Thyroid gland (tissue), 4 donors: Measurements from ENCODE around the gene RASA3. TPM values are rescaled to one million over a fixed set of nuclear protein-coding genes. Genes with fewer than 3 reads are reported as not detected.

Experiments used
- DNase-seq, 2 donors: peaks; one replicate each; pipeline ENCODE4 v3.0.0-alpha.2; 2019
- H3K27ac ChIP-seq, 3 donors: fragments of 200-600 bp; sonication (generic); 1 replicate in 2 of 3; 2 replicates in 1 of 3; pipeline ENCODE4 v1.5.1; 2016 to 2019; ENCODE audit warnings: mild to moderate bottlenecking in 1 of 3, moderate library complexity in 1 of 3
- H3K27me3 ChIP-seq: fragments of 200-600 bp; sonication (generic); one replicate; pipeline ENCODE4 v1.5.1; 2019
- H3K36me3 ChIP-seq, 2 donors: fragments of 200-600 bp; sonication (generic); one replicate each; pipeline ENCODE4 v1.5.1; 2016 to 2019
- H3K4me1 ChIP-seq, 2 donors: fragments of 200-600 bp; sonication (generic); one replicate each; pipeline ENCODE4 v1.5.1; 2017 to 2019
- H3K4me3 ChIP-seq, 3 donors: fragments of 200-600 bp; sonication (generic); replicated peaks in 1 of 3; 1 replicate in 2 of 3; 2 replicates in 1 of 3; pipeline ENCODE4 v1.5.1; 2016; ENCODE audit warnings: mild to moderate bottlenecking in 1 of 3
- H3K9me3 ChIP-seq: fragments of 200-600 bp; sonication (generic); one replicate; pipeline ENCODE4 v1.5.1; 2017
- CTCF ChIP-seq, 6 experiments: fragments of 200-600 bp in 3 of 6; fragments of 450-650 bp in 3 of 6; sonication (generic) in 3 of 6; IDR thresholded peaks; one replicate each; pipeline ENCODE4 v1.5.1; 2016 to 2019; ENCODE audit warnings: antibody characterized with exemption in 6 of 6, mild to moderate bottlenecking in 2 of 6, inconsistent platforms in 1 of 6, moderate library complexity in 1 of 6
- POLR2A ChIP-seq, 2 donors: fragments of 450-650 bp; IDR thresholded peaks; one replicate each; pipeline ENCODE4 v1.6.1; 2017; ENCODE audit warnings: antibody characterized with exemption in 2 of 2, mild to moderate bottlenecking in 2 of 2, moderate library complexity in 1 of 2
- WGBS, 2 donors: methylation state at CpG; one replicate each; pipeline ENCODE4 v1.1.5; 2017; 5-methylcytosine and 5-hydroxymethylcytosine counted together
- intact Hi-C: fragments of 100-400 bp; cut with DNase I; formaldehyde crosslinking; loops from one replicate; pipeline ENCODE4 v1.15.1; 2023
- total RNA-seq, 4 donors: library from RNA; depleted of rRNA; stranded (reverse); fragments of >200 nt; gene quantifications; one replicate each; pipeline ENCODE4 v1.2.3, GENCODE V29; 2016

Gene RASA3
- total RNA-seq, 4 donors from 2014 or later: 22.3 to 32.3 (median 25.5) TPM

GRCh38 chr13:114065926-114066774, 66.3 kb downstream of the RASA3 start:
- DNase-seq: no peak
- H3K27me3 ChIP-seq: no peaks in the 10 kb centered on the region
- no peak overlapping the region for H3K4me3 ChIP-seq
- H3K4me1 ChIP-seq: peaks cover 30 to 61% of the 10 kb centered on the region in 2 donors
- TF ChIP-seq POLR2A (IDR thresholded peaks at IDR 0.05) (no peak), CTCF (IDR thresholded peaks at IDR 0.05) (no peak)
- H3K27ac ChIP-seq: peak overlapping the region; percentile 97 to 99 (median 98)
- H3K36me3 ChIP-seq: no peaks in the 10 kb centered on the region
- H3K9me3 ChIP-seq: no peaks in the 10 kb centered on the region
- intact Hi-C loops: no loop called here
- WGBS, 2 donors: 91 to 94% methylated on average over 22 to 30 of the region's 35 CpGs

GRCh38 chr13:114065141-114065925, 67.1 kb downstream of the RASA3 start:
- TF ChIP-seq CTCF (IDR thresholded peaks at IDR 0.05) (no peak), POLR2A (IDR thresholded peaks at IDR 0.05) (peak in 1 of 2 donors; percentile 33)
- no peaks in the 10 kb centered on the region for H3K9me3 ChIP-seq
- peak overlapping the region; percentile 81 to 99 (median 98) for H3K27ac ChIP-seq
- DNase-seq: peak; percentile 66 to 74
- H3K36me3 ChIP-seq: no peaks in the 10 kb centered on the region
- no peaks in the 10 kb centered on the region for H3K27me3 ChIP-seq
- intact Hi-C loops: no loop called here
- WGBS, 2 donors: 12 to 43% methylated on average over 13 to 21 of the region's 25 CpGs
- H3K4me1 ChIP-seq: peaks cover 30 to 60% of the 10 kb centered on the region in 2 donors
- no peak overlapping the region for H3K4me3 ChIP-seq

- intact Hi-C loops: no loop called here
- 43 to 48% methylated on average over 15 to 20 of the region's 20 CpGs for WGBS, 2 donors
- Histone ChIP-seq H3K4me3 (peak overlapping the region in 1 of 3 donors; percentile 4), H3K27me3 (no peaks in the 10 kb centered on the region), H3K4me1 (peaks cover 30 to 60% of the 10 kb centered on the region in 2 donors), H3K36me3 (no peaks in the 10 kb centered on the region), H3K27ac (peak overlapping the region; percentile 81 to 99 (median 98)), H3K9me3 (no peaks in the 10 kb centered on the region)
- TF ChIP-seq POLR2A (IDR thresholded peaks at IDR 0.05) (no peak), CTCF (IDR thresholded peaks at IDR 0.05) (no peak)
- no peak for DNase-seq
Observed at GRCh38 chr13:114064450-114065140, 67.8 kb downstream of the RASA3 start.

- 58 to 74% methylated on average over 17 to 19 of the region's 22 CpGs for WGBS, 2 donors
- Histone ChIP-seq H3K27me3 (no peaks in the 10 kb centered on the region), H3K36me3 (no peaks in the 10 kb centered on the region), H3K4me1 (peaks cover 26 to 57% of the 10 kb centered on the region in 2 donors), H3K27ac (peak overlapping the region; percentile 81 to 99 (median 98)), H3K9me3 (no peaks in the 10 kb centered on the region), H3K4me3 (peak overlapping the region in 1 of 3 donors; percentile 4)
- peak in 1 of 2 donors; percentile 20 for DNase-seq
- intact Hi-C loops: no loop called here
- TF ChIP-seq CTCF (IDR thresholded peaks at IDR 0.05): no peak
Observed at GRCh38 chr13:114063545-114064449, 68.6 kb downstream of the RASA3 start.
